Lower leg skin (tissue), 3 donors: ENCODE results near the gene UBE2J1.

Experiments
- CTCF ChIP-seq, 3 donors: fragments of 450-650 bp; IDR thresholded peaks; one replicate each; pipeline ENCODE4 v1.5.1; 2016; ENCODE audit warnings: antibody characterized with exemption in 3 of 3, mild to moderate bottlenecking in 3 of 3, moderate library complexity in 2 of 3
- POLR2A ChIP-seq, 2 donors: fragments of 450-650 bp; IDR thresholded peaks; one replicate each; pipeline ENCODE4 v1.6.1; 2016 to 2017; ENCODE audit warnings: antibody characterized with exemption in 2 of 2, mild to moderate bottlenecking in 1 of 2, moderate library complexity in 1 of 2

- no peak for TF ChIP-seq CTCF (IDR thresholded peaks at IDR 0.05)
- TF ChIP-seq POLR2A (IDR thresholded peaks at IDR 0.05), result no peak
These were observed 1.3 kb upstream of the UBE2J1 start for GRCh38 chr6:89353702-89354392.
